HEK293T (cell line): ENCODE data around the gene TGM2.

ENCODE experiments used
- FOXK2 ChIP-seq: fragments of 450-650 bp; IDR thresholded peaks from 2 replicates; pipeline ENCODE4 v1.6.1; 2016; ENCODE audit warnings: mild to moderate bottlenecking
- FOXM1 ChIP-seq: fragments of 450-650 bp; IDR thresholded peaks from 2 replicates; pipeline ENCODE4 v1.6.1; 2017; ENCODE audit warnings: mild to moderate bottlenecking, borderline replicate concordance
- HDGF ChIP-seq: fragments of 450-650 bp; IDR thresholded peaks from 2 replicates; pipeline ENCODE4 v1.6.1; 2017; ENCODE audit warnings: antibody characterized with exemption, borderline replicate concordance
- NFRKB ChIP-seq: fragments of 450-650 bp; IDR thresholded peaks from 2 replicates; pipeline ENCODE4 v1.6.1; 2016; ENCODE audit warnings: mild to moderate bottlenecking, moderate library complexity
- SUZ12 ChIP-seq: fragments of 450-650 bp; IDR thresholded peaks from 2 replicates; pipeline ENCODE4 v1.6.1; 2016; ENCODE audit warnings: mild to moderate bottlenecking
- TF ChIP-seq, protein P1 (sequence below): fragments of 450-650 bp; IDR thresholded peaks from 2 replicates; pipeline ENCODE4 v1.6.1; 2016

DNA sequence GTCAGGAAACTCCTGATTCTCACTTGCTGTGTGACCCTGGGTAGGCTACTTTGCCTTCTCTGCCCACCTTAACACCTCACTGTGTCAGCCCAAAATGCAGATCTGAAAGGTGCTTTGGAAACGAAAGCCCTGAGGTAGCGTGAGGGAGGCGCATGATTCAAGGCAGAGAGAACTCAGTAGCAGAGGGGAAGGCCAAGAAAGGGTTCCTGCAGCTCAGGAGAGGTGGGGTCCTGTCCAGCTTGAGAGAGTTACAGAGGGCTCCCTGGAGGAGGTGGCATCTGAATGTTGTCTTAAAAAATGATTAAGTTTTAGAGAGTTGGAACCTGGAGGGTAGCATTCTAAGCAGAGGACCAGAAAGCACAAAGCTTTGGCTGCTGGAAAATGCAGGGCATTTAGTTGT lies 13.6 kb downstream of the TGM2 start:
- TF ChIP-seq, protein P1, sequence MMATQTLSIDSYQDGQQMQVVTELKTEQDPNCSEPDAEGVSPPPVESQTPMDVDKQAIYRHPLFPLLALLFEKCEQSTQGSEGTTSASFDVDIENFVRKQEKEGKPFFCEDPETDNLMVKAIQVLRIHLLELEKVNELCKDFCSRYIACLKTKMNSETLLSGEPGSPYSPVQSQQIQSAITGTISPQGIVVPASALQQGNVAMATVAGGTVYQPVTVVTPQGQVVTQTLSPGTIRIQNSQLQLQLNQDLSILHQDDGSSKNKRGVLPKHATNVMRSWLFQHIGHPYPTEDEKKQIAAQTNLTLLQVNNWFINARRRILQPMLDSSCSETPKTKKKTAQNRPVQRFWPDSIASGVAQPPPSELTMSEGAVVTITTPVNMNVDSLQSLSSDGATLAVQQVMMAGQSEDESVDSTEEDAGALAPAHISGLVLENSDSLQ = no peak
- TF ChIP-seq SUZ12 = no peak
- TF ChIP-seq HDGF = no peak
- no peak for TF ChIP-seq NFRKB
- TF ChIP-seq FOXK2 = no peak
- no peak for TF ChIP-seq FOXM1
